DMS114 treated with DMSO at 0.1 percent for 48 hours (cell line): ENCODE measurements around the gene RAET1G.
A peak's percentile ranks its signal among the peaks of the same experiment; 100 is the strongest.
"Not testable (repeated sequence)": the region's sequence is repeated elsewhere in the genome, so short reads cannot be mapped to it uniquely, and the experiment has no call there.

Experiments used
- DNase-seq: peaks from one replicate; lab custom pipeline; 2025; ENCODE audit not compliant: unreplicated experiment; lab: John Stamatoyannopoulos, UW

The RAET1G gene

GRCh38 chr6:149954328-149954983 lies 31.5 kb upstream of the RAET1G start:
- not testable (repeated sequence) for DNase-seq

GRCh38 chr6:149953934-149954327 lies 31.0 kb upstream of the RAET1G start:
- not testable (repeated sequence) for DNase-seq

GRCh38 chr6:149953390-149953789 lies 30.5 kb upstream of the RAET1G start:
- not testable (repeated sequence) for DNase-seq

GRCh38 chr6:149951626-149952025 lies 28.7 kb upstream of the RAET1G start:
- DNase-seq: no peak

GRCh38 chr6:149951096-149951495 lies 28.2 kb upstream of the RAET1G start:
- DNase-seq: no peak

- DNase-seq: no peak
Measured at GRCh38 chr6:149950423-149950822, 27.5 kb upstream of the RAET1G start.

- no peak for DNase-seq
Measured at GRCh38 chr6:149948616-149949015, 25.7 kb upstream of the RAET1G start.

GRCh38 chr6:149948011-149948410 lies 25.1 kb upstream of the RAET1G start:
- no peak for DNase-seq

- DNase-seq: not testable (repeated sequence)
Measured at GRCh38 chr6:149947533-149947932, 24.6 kb upstream of the RAET1G start.

- not testable (repeated sequence) for DNase-seq
Measured at GRCh38 chr6:149946631-149947030, 23.7 kb upstream of the RAET1G start.

- DNase-seq: not testable (repeated sequence)
Measured at GRCh38 chr6:149945276-149945675, 22.4 kb upstream of the RAET1G start.

GRCh38 chr6:149943321-149943720 lies 20.4 kb upstream of the RAET1G start:
- DNase-seq: not testable (repeated sequence)

- no peak for DNase-seq
Measured at GRCh38 chr6:149942461-149942829, 19.5 kb upstream of the RAET1G start.

GRCh38 chr6:149941583-149942460 lies 18.9 kb upstream of the RAET1G start, which contains the start of gene ULBP2:
ULBP2 (plus strand) TSS chr6:149942014; CDS start chr6:149942073, 59 bp downstream.
- peak; percentile 64 for DNase-seq

- no peak for DNase-seq
Measured at GRCh38 chr6:149940672-149940982, 17.7 kb upstream of the RAET1G start.

GRCh38 chr6:149939909-149940671 lies 17.2 kb upstream of the RAET1G start:
- DNase-seq: no peak

GRCh38 chr6:149939356-149939648 lies 16.4 kb upstream of the RAET1G start:
- DNase-seq: no peak

- DNase-seq: no peak
Measured at GRCh38 chr6:149938571-149939355, 15.8 kb upstream of the RAET1G start.

GRCh38 chr6:149938013-149938570 lies 15.2 kb upstream of the RAET1G start:
- DNase-seq: not testable (repeated sequence)

- DNase-seq: no peak
Measured at GRCh38 chr6:149936743-149937142, 13.8 kb upstream of the RAET1G start.

GRCh38 chr6:149935668-149936067 lies 12.7 kb upstream of the RAET1G start:
- no peak for DNase-seq
